T follicular helper cell (primary cell): ENCODE results near the gene CACNB4.
"Not testable (repeated sequence)": the region's sequence is repeated elsewhere in the genome, so short reads cannot be mapped to it uniquely, and the experiment has no call there.

ENCODE experiments used
- DNase-seq: peaks from one replicate; pipeline ENCODE4 v3.0.0-alpha.2; 2020; ENCODE audit warnings: low read depth

The CACNB4 gene

DNA sequence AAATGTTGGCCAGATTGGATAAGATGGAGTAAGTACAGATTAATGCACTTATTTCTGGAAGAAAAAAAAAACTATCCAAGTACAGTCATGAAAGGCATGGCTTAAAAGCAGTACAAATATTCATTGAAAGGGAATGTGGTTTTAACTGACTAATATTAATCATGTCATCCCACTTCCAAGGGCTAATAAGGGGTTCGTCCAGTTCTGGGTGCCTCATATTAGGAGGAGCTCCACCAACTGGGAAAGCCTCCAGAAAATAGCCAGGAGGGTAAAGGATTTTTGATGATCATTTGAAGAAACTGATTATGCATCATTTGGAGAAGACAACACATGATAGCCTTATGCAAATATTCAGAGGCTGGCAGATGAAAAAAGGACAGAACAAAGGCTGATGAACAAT, 155.4 kb downstream of the CACNB4 start:
- DNase-seq = no peak

DNA sequence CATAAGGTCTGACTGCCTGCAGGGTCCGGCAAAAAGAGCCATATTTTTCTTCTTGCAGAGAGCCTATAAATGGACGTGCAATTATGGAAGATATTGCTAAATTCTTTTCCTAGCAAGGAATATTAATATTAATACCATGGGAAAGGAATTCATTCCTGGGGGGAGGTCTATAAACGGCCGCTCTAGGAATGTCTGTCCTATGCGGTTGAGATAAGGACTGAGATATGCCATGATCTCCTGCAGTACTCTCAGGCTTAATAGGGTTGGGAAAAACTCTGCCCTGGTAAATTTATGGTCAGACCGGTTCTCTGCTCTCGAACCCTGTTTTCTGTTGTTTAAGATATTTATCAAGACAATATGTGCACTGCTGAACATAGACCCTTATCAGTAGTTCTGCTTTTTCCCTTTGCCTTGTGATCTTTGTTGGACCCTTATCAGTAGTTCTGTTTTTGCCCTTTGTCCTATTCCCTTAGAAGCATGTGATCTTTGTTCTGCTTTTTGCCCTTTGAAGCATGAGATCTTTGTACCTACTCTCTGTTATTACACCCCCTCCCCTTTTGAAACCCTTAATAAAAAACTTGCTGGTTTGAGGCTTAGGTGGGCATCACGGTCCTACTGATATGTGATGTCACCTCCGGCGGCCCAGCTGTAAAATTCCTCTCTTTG, 156.2 kb downstream of the CACNB4 start:
- DNase-seq = not testable (repeated sequence)

DNA sequence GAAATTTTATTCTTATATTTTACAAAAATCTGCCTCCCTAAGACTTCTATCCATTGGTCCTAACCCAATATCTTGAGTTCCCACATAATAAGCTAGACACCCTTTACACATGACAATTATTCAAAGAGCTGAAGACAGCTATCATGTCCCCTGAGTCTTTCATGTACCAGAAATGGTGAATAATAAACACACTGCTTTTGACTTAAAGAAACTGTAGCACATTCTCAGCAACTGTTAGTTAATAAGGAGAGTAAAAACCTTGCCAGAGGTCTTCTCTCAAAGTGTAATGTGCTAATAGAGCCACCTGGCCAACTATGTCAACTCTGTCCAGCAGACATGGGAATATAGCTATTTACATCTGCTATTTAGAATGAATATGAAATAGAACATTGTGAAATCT, 160.9 kb downstream of the CACNB4 start:
- DNase-seq = no peak

DNA sequence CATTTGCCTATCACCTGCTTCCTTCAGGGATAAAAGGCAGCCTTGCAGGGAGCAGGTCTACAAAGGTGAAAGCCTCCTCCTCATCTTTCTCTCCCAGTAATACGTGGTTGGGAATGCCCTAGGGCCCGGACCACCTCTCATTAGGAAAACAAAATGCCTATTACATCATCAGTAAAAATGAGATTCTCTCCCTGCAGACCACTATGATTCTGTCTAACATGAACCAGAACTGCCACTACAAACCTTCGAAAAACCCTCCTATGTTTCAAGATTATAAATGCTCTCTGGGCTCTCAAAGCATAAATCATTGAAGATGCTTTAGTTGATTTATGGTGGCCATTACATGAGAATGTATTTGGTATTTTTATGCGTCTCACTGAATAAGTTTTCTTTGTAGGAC, 162.2 kb downstream of the CACNB4 start:
- DNase-seq = no peak

- DNase-seq = no peak
These were observed 165.5 kb downstream of the CACNB4 start for GRCh38 chr2:151933266-151933804.

GRCh38 chr2:151931756-151932155, 167.1 kb downstream of the CACNB4 start:
- no peak for DNase-seq

GRCh38 chr2:151931030-151931611, 167.7 kb downstream of the CACNB4 start:
- no peak for DNase-seq

GRCh38 chr2:151930042-151930441, 168.8 kb downstream of the CACNB4 start:
- no peak for DNase-seq

DNA sequence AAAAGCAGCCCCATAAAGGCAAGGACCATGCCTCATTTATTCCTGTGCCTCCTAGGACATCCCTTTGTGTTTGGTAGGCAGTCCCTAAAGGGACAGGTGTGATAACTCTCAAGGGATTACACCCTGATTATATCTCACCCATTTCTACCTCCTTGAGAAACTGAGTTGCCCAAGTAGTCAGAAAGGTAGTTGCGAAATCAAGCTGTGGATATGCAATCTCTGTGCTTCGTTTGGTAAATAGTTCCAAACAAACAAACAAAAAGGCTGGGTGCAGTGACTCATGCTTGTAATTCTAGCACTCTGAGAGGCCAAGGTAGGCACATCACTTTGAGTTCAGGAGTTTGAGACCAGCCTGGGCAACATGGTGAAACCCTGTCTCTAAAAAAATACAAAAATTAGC, 170.5 kb downstream of the CACNB4 start:
- DNase-seq = no peak

DNA sequence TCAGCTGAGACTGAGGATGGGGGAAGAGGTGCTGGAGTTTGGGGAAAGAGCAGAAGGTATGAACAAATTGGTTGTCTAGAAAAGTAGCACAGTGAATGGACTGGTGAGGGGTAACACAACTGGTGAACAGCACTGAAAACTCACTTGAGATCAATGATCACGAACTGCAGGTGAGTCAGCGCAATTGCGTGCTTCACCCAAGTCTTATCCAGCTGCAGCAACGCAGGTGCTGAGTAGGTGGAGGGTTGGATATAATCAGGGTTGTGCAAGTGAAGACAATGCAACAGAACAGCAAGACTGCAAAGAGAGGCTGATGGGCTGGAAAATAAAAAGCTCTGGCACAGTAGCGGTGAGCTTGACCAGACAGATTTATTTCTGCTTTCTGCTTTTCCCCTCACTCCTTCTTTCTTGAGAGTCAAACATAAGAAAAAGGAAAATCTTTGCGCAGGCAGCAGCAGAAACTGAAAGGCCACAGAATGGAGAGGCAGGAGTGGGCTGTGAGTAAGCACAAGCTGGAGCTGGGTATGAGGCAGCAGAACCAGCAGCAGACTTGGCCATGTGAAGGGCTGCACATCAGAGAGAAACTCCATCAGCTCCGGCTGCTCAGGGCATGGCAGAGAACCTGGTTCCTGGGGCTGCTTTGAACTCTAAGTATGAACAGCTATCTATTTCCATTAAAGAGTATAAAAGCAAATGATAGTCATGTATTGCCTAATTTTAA, 171.2 kb downstream of the CACNB4 start:
- DNase-seq = no peak

DNA sequence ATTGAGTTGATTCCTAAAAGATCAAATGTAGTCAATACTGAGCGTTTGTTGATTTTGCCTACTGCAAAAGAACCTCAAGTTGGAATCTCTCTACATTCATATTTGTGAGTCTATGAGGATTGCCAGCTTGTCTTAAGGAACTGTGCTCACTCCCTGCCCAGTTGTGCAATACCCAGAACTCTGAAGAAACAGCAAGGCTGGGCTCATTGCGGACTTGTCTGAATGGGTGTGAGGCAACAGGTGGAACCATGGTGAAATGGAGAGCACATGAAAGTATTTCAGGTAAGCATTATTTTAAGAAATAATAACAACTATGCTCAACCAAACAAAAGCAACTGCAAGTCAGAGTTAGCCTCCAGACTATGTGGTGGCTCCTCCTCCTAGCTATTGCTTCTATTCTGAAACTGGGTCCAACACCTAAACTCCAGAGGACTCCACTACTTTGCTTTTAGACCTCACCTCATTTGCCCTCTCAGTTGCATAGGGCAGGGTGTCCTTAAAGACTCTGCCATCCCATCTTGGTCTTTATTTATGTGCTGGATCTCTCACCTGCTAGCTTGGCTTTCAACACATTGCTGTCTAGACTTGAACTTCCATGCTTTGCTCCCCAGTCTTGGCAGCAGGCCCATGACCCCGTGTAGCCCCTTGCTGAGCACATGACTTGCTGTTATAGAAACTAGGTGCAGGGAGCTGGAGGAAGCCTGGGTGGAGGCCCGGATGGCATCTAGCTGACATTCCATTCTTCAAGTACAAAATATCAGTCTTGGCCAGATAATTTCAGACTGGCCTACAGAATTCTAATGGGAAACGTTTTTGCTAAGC, 175.8 kb downstream of the CACNB4 start:
- DNase-seq = no peak

GRCh38 chr2:151919786-151920185, 179.1 kb downstream of the CACNB4 start:
- no peak for DNase-seq

DNA sequence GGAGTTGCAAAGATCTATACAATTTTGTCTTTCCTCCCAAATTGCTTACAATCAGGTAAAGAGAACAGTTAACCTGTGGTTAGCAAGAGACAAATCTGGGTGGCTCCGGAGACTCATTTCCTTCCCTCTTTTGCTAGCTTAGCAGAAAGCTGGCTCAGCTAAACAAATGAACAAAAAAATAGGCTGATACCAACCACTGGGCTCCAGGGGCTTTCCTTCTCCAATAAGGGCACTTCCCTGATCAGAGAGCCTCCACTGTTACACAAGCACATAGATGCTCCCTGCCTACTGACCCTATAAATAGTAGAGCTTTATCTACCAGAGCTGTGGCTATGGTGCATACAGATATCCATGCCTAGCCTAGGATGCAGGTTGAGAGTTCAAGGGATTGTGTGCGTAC, 180.5 kb downstream of the CACNB4 start:
- no peak for DNase-seq

DNA sequence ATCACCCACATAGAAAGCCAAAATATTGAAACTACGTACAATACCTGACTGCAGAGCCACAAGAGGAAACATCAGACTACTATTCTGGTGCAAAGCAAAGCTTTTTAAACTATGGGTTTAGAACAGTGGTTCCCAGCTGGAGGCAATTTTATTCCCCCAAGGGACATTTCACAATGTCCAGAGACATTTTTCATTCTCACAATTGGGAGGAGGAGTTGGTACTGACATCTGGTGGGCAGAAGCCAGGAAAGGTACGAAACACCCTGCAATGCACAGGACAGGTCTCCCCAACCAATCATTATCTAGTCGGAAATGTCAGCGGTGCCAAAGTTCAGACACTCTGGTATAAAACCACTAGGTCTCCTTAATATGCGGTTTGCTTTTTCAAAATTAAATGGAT, 182.2 kb downstream of the CACNB4 start:
- DNase-seq = no peak

GRCh38 chr2:151915629-151916025, 183.2 kb downstream of the CACNB4 start:
- DNase-seq = not testable (repeated sequence)

DNA sequence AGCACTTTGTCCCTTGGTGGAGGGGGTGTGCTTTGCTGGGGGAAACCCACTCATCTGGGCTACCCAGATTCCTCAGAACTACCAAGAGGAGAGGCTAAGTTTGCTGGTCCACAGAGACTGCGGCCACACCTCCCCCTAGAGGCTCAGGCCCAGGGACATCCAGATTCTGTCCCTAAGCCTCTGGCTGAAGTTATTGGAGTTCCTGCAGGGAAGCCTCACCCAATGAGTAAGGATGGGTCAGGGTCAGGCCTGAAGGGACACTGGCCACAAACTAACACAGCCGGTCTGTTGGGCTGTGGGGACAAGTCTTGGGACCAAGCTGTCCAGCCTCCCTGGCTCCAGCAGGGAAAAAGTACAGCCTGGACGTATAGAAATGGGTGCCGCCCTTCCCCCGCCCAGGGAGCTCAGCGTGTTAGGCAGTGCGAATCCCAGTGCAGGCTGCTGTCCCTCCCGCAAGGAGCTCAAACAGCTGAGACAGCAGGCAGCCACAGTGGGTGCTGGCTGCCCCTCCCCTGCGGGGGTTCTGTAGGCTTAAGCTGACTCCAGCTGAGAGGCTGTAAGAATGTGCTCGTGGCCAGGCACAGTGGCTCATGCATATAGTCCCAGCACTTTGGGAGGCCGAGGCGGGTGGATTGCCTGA, 183.7 kb downstream of the CACNB4 start:
- DNase-seq = no peak

GRCh38 chr2:151908204-151908882, 190.5 kb downstream of the CACNB4 start:
- no peak for DNase-seq

GRCh38 chr2:151907286-151908203, 191.3 kb downstream of the CACNB4 start:
- DNase-seq = no peak

- DNase-seq = no peak
These were observed 192.2 kb downstream of the CACNB4 start for GRCh38 chr2:151906633-151906998.
